K562 (cell line): ENCODE results near the gene SETD1B. TPM values are rescaled to one million over a fixed set of nuclear protein-coding genes. Genes with fewer than 3 reads are reported as not detected.

Source experiments
- HDAC1 ChIP-seq, 2 experiments: fragments of 450-650 bp; IDR thresholded peaks; 2 replicates each; pipeline ENCODE4 v1.6.1; 2016 to 2017; ENCODE audit warnings: inconsistent platforms in 1 of 2, mild to moderate bottlenecking in 1 of 2, moderate library complexity in 1 of 2
- HIVEP1 ChIP-seq: fragments of 250-450 bp; sonication (Bioruptor Pico); IDR thresholded peaks from 2 replicates; pipeline ENCODE4 v1.4.0; 2020; ENCODE audit warnings: mild to moderate bottlenecking
- LCOR ChIP-seq: sonication (generic); formaldehyde crosslinking; IDR thresholded peaks from 2 replicates; pipeline ENCODE4 v1.8.0; 2022; ENCODE audit warnings: mild to moderate bottlenecking, missing genetic modification reagents
- MIER1 ChIP-seq: fragments of 450-650 bp; IDR thresholded peaks from 2 replicates; pipeline ENCODE4 v1.6.1; 2016; ENCODE audit warnings: antibody characterized with exemption, mild to moderate bottlenecking, low read depth
- SMARCA5 ChIP-seq: fragments of 450-650 bp; IDR thresholded peaks from 2 replicates; pipeline ENCODE4 v1.6.1; 2016
- ZEB2 ChIP-seq: fragments of 450-650 bp; IDR thresholded peaks from 2 replicates; pipeline ENCODE4 v1.6.1; 2016
- ZNF324 ChIP-seq: fragments of 250-450 bp; sonication (Bioruptor Pico); IDR thresholded peaks from 2 replicates; pipeline ENCODE4 v1.4.0; 2020; ENCODE audit warnings: mild to moderate bottlenecking
- ZNF764 ChIP-seq: fragments of 250-450 bp; sonication (Bioruptor Pico); IDR thresholded peaks from 2 replicates; pipeline ENCODE4 v1.4.0; 2020; ENCODE audit warnings: low read depth, mild to moderate bottlenecking, moderate library complexity
- ZSCAN29 ChIP-seq: fragments of 450-650 bp; IDR thresholded peaks from 2 replicates; pipeline ENCODE4 v1.6.1; 2017
- polyA plus RNA-seq, 8 experiments: library from polyadenylated mRNA; depleted of rRNA in 4 of 8; stranded (reverse) in 5 of 8; unstranded in 3 of 8; fragments of >200 nt; fragmentation: Nextera tagmentation in 2 of 8; fragmentation: Illumina TruSeq in 1 of 8; extraction: Ambion mirVana in 2 of 8; extraction: Trizol in 1 of 8; gene quantifications; 2 replicates each; pipeline versions ENCODE4 v1.2.1 to v1.2.3, GENCODE V29; 2011 to 2014; ENCODE audit warnings: inconsistent platforms in 1 of 8, missing spikeins in 1 of 8
- total RNA-seq, 7 experiments: library from RNA; depleted of rRNA in 6 of 7; stranded (reverse); fragments of >200 nt in 6 of 7; fragmentation: Illumina TruSeq in 2 of 7; extraction: Trizol in 2 of 7; gene quantifications; 2 replicates each; pipeline versions ENCODE4 v1.2.1 to v1.2.3, GENCODE V29; 2011 to 2021; ENCODE audit warnings: low replicate concordance in 1 of 7
- TF ChIP-seq, protein P1 (sequence below): fragments of 250-450 bp; sonication (Bioruptor Pico); IDR thresholded peaks from 2 replicates; pipeline ENCODE4 v1.5.0; 2020; ENCODE audit warnings: mild to moderate bottlenecking
- TF ChIP-seq, protein P2 (sequence below): fragments of 200-800 bp; sonication (Bioruptor generic); IDR thresholded peaks from 2 replicates; pipeline ENCODE4 v1.6.1; 2017; ENCODE audit warnings: missing genetic modification characterization, missing compliant biosample characterization
- TF ChIP-seq, protein P3 (sequence below), 2 experiments: fragments of 200-800 bp in 1 of 2; sonication (Bioruptor generic) in 1 of 2; sonication (generic) in 1 of 2; formaldehyde crosslinking in 1 of 2; IDR thresholded peaks in 1 of 2; conservative IDR thresholded peaks in 1 of 2; 2 replicates each; pipeline versions ENCODE4 v1.5.0 to v1.6.1; 2016 to 2020; ENCODE audit warnings: missing compliant biosample characterization in 1 of 2, missing genetic modification characterization in 1 of 2, missing genetic modification reagents in 1 of 2
- TF ChIP-seq, protein P4 (sequence below), 2 experiments: fragments of 450-650 bp in 1 of 2; IDR thresholded peaks; 2 replicates each; pipeline ENCODE4 v1.6.1; 2011 to 2017; ENCODE audit warnings: low read depth in 2 of 2, antibody characterized with exemption in 1 of 2, borderline replicate concordance in 1 of 2, low read length in 1 of 2, mild to moderate bottlenecking in 1 of 2, mixed read lengths in 1 of 2; ENCODE audit not compliant: control insufficient read depth in 1 of 2
- TF ChIP-seq, protein P5 (sequence below): fragments of 200-400 bp; formaldehyde crosslinking; IDR thresholded peaks from 2 replicates; pipeline ENCODE4 v1.6.1; 2017; ENCODE audit warnings: mild to moderate bottlenecking, low read depth, low read length, moderate library complexity
- TF ChIP-seq, protein P6 (sequence below): fragments of 450-650 bp; formaldehyde crosslinking; IDR thresholded peaks from 2 replicates; pipeline ENCODE4 v1.4.0; 2020; ENCODE audit warnings: mild to moderate bottlenecking, mixed read lengths

Gene SETD1B
- total and polyA plus RNA-seq, 9 of the 15 experiments (the other 6 are each of a cell fraction or from before 2014, with no cell fraction given), result 0.48 to 26.6 (median 2.3) TPM

DNA sequence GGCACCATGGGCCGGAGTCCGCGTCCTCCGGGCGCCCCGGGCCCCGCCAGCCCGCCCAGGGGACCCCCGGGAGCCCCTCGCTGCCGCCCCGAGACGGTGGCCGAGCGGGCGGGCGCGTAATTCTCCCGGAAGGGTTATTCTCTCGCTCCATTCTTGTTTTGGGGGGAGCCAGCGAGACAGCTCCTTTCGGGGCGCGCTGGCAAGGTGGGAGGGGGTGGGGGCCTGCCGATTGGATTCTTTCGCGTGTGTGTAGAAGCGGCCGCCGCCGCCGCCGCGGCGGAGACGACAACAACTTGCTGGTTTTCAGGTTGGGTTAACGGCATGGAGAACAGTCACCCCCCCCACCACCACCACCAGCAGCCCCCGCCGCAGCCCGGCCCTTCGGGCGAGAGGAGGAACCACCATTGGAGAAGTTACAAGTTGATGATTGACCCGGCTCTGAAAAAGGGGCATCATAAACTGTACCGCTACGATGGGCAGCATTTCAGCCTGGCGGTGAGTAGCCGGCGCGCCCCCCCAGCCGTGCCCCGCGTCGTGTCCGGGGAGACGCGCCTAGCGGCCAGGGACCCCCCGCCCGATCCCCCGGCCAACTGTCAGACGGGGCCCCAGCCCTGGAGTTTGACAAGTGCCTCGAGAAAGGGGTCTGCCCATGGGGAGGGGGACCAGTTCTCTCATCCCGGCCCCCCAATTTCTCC lies 755 bp downstream of the SETD1B start (continued):
- TF ChIP-seq, protein P1, sequence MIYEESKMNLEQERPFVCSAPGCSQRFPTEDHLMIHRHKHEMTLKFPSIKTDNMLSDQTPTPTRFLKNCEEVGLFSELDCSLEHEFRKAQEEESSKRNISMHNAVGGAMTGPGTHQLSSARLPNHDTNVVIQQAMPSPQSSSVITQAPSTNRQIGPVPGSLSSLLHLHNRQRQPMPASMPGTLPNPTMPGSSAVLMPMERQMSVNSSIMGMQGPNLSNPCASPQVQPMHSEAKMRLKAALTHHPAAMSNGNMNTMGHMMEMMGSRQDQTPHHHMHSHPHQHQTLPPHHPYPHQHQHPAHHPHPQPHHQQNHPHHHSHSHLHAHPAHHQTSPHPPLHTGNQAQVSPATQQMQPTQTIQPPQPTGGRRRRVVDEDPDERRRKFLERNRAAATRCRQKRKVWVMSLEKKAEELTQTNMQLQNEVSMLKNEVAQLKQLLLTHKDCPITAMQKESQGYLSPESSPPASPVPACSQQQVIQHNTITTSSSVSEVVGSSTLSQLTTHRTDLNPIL (CRISPR knock-in tag), result no peak
- TF ChIP-seq, protein P2, sequence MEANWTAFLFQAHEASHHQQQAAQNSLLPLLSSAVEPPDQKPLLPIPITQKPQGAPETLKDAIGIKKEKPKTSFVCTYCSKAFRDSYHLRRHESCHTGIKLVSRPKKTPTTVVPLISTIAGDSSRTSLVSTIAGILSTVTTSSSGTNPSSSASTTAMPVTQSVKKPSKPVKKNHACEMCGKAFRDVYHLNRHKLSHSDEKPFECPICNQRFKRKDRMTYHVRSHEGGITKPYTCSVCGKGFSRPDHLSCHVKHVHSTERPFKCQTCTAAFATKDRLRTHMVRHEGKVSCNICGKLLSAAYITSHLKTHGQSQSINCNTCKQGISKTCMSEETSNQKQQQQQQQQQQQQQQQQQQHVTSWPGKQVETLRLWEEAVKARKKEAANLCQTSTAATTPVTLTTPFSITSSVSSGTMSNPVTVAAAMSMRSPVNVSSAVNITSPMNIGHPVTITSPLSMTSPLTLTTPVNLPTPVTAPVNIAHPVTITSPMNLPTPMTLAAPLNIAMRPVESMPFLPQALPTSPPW (CRISPR knock-in tag), result peak; percentile 61
- TF ChIP-seq MIER1 (no peak), HIVEP1 (CRISPR knock-in tag) (no peak), ZEB2 (no peak), HDAC1 (IDR thresholded peaks at IDR 0.05) (peak in 1 of 2 experiments; percentile 6; a peak in 1 of 4 replicates), SMARCA5 (no peak), ZNF324 (CRISPR knock-in tag) (no peak), ZSCAN29 (no peak), LCOR (CRISPR knock-in tag) (no peak), ZNF764 (CRISPR knock-in tag) (no peak)
- TF ChIP-seq, protein P3, sequence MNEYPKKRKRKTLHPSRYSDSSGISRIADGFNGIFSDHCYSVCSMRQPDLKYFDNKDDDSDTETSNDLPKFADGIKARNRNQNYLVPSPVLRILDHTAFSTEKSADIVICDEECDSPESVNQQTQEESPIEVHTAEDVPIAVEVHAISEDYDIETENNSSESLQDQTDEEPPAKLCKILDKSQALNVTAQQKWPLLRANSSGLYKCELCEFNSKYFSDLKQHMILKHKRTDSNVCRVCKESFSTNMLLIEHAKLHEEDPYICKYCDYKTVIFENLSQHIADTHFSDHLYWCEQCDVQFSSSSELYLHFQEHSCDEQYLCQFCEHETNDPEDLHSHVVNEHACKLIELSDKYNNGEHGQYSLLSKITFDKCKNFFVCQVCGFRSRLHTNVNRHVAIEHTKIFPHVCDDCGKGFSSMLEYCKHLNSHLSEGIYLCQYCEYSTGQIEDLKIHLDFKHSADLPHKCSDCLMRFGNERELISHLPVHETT (CRISPR knock-in tag; conservative IDR thresholded peaks at IDR 0.05 in 1 of 2, IDR thresholded peaks at IDR 0.05 in 1 of 2), result no peak
- TF ChIP-seq, protein P4, sequence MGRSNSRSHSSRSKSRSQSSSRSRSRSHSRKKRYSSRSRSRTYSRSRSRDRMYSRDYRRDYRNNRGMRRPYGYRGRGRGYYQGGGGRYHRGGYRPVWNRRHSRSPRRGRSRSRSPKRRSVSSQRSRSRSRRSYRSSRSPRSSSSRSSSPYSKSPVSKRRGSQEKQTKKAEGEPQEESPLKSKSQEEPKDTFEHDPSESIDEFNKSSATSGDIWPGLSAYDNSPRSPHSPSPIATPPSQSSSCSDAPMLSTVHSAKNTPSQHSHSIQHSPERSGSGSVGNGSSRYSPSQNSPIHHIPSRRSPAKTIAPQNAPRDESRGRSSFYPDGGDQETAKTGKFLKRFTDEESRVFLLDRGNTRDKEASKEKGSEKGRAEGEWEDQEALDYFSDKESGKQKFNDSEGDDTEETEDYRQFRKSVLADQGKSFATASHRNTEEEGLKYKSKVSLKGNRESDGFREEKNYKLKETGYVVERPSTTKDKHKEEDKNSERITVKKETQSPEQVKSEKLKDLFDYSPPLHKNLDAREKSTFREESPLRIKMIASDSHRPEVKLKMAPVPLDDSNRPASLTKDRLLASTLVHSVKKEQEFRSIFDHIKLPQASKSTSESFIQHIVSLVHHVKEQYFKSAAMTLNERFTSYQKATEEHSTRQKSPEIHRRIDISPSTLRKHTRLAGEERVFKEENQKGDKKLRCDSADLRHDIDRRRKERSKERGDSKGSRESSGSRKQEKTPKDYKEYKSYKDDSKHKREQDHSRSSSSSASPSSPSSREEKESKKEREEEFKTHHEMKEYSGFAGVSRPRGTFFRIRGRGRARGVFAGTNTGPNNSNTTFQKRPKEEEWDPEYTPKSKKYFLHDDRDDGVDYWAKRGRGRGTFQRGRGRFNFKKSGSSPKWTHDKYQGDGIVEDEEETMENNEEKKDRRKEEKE (IDR thresholded peaks at IDR 0.05; ENCODE audit: borderline replicate concordance in 1 of 2, control insufficient read depth in 1 of 2, low read depth in 2 of 2, low read length in 1 of 2), result no peak
- TF ChIP-seq, protein P5, sequence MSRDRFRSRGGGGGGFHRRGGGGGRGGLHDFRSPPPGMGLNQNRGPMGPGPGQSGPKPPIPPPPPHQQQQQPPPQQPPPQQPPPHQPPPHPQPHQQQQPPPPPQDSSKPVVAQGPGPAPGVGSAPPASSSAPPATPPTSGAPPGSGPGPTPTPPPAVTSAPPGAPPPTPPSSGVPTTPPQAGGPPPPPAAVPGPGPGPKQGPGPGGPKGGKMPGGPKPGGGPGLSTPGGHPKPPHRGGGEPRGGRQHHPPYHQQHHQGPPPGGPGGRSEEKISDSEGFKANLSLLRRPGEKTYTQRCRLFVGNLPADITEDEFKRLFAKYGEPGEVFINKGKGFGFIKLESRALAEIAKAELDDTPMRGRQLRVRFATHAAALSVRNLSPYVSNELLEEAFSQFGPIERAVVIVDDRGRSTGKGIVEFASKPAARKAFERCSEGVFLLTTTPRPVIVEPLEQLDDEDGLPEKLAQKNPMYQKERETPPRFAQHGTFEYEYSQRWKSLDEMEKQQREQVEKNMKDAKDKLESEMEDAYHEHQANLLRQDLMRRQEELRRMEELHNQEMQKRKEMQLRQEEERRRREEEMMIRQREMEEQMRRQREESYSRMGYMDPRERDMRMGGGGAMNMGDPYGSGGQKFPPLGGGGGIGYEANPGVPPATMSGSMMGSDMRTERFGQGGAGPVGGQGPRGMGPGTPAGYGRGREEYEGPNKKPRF, result no peak
- TF ChIP-seq, protein P6, sequence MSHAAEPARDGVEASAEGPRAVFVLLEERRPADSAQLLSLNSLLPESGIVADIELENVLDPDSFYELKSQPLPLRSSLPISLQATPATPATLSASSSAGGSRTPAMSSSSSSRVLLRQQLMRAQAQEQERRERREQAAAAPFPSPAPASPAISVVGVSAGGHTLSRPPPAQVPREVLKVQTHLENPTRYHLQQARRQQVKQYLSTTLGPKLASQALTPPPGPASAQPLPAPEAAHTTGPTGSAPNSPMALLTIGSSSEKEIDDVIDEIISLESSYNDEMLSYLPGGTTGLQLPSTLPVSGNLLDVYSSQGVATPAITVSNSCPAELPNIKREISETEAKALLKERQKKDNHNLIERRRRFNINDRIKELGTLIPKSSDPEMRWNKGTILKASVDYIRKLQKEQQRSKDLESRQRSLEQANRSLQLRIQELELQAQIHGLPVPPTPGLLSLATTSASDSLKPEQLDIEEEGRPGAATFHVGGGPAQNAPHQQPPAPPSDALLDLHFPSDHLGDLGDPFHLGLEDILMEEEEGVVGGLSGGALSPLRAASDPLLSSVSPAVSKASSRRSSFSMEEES (CRISPR knock-in tag), result no peak
